ENCODE results near the gene CLCN1.
"Not testable (repeated sequence)": the region's sequence is repeated elsewhere in the genome, so short reads cannot be mapped to it uniquely, and the experiment has no call there.

CLCN1 gene

GRCh38 chr7:143315776-143316175 is at the start of gene CLCN1:
Gene CLCN1, plus strand, starts transcription at chr7:143316111. Its CDS starts 102 bp downstream, at chr7:143316213.
- H3K4me3 ChIP-seq (ENCODE audit: low read depth, low read length) = no peak within 1 kb of the TSS

- no peak overlapping the region for H3K4me3 ChIP-seq (ENCODE audit: low read depth, low read length)
Measured at GRCh38 chr7:143269251-143269650, 46.7 kb upstream of the CLCN1 start.

DNA sequence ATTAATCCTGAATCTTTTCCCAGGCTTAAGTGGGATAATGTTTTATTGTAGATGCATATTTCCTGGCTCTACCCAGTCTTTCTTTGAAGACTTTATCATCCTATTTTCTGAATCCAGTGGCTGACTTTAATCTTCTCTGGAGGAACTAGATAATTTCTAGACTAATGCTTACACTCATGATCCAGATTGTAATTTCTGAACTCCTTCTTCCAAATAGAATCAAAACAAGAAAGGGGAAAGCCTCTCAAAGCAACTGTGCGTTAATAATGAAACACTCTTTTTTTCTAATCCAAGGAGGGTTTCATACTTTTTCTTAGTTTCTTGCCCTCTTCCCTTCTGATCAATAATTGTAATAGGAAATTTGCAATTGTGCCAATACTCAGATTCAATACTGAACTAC is 44.7 kb upstream of the CLCN1 start:
- H3K4me3 ChIP-seq (ENCODE audit: low read depth, low read length) = no peak overlapping the region

DNA sequence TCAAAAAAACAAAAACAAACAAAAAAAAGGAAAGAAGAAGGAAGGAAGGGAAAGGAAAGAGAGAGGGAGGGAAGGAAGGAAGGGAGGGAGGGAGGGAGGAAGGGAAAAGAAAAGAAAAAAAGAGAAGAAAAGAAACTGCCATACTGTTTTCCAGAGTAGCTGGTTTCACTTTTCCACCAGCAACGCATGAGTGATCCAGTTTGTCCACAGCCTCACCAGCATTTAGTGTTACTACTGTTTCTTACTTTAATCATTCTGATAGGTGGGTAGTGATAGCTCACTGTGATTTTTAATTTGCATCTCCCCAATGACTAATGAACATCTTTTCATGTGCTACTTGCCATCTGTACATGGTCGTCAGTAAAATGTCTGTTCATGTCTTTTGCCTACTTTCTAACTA is 43.0 kb upstream of the CLCN1 start:
- H3K4me3 ChIP-seq (ENCODE audit: low read depth, low read length) = no peak overlapping the region

DNA sequence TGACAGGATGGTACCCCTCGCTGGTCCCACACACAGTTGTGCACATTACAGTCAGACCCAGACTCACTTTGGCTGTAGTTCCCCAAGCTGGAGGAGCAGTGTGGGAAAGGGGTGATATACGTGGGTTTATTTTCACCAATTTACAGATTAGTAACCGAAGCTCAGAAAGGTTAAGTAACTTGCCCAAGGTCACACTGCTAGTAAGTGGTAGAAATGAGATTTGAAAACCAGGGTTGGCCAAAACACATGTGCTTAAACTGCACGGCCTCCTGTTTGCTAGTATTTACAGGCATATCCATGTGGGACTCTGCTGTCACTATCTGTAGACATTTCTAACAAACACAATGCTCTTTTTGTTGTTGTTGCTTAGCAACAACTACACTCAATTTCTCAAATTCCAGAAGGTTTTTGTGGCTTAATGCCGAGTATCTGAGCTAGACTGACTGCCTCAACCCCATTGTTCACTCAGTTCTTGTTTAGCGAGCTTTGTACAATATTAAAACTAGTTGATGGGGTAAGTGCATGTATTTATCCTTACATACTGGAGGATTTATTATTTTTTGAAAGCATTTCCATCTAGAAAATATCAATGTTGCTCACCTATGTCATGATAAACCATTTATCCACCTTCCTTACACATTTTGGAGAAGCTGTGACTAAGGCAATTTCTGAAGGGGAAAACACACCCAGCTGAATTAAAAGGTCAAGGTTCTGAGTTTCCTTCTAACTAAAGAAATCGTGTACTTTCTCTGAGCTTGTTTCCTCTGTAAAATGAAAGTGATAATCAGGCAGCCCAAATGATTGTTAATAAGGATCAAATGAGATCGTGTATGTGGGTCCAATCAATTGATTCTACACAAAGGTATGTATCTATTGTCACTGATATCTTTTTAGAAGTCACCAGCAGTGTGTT is 36.5 kb upstream of the CLCN1 start:
- no peak overlapping the region for H3K4me3 ChIP-seq (ENCODE audit: low read depth, low read length)

DNA sequence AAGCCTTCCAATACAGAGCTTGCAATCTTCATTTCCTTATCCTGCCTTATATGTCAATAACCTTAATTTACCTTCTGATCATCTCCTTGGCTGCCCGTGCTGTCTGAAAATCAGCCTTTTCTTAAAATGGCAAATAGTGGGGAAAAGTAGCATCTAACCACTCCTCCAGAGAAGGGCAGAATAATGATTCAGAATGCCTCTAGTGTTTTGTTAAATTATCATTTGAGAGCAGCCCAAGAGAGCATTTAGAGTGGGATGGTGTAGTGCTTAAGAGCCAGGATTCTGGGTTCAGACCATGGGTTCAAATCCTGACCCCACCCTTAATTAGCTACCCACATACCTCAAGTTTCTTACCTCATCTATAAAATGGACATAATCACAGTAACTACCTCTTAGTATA is 35.8 kb upstream of the CLCN1 start:
- no peak overlapping the region for H3K4me3 ChIP-seq (ENCODE audit: low read depth, low read length)

GRCh38 chr7:143280566-143280965 is 35.3 kb upstream of the CLCN1 start:
- no peak overlapping the region for H3K4me3 ChIP-seq (ENCODE audit: low read depth, low read length)

DNA sequence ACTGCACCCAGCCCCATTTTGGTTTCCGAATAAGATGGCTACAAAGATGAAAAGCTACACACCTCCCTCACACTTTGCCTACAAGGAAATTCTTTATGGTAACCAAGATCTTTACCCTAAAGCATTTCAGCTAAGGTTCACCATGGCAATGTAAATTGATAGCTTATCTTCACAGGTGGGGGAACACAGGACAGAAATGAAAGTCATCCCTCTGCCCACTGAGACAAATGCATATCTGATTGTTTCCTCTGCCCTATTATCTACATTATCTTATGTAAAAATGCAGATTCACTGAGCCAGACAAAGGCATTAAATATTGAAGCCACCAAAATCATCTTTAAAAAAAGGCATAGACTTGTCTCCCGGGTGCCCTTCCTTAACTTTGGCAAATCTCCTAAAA is 34.4 kb upstream of the CLCN1 start:
- no peak overlapping the region for H3K4me3 ChIP-seq (ENCODE audit: low read depth, low read length)

- no peak overlapping the region for H3K4me3 ChIP-seq (ENCODE audit: low read depth, low read length)
Measured at GRCh38 chr7:143282124-143282523, 33.8 kb upstream of the CLCN1 start.

DNA sequence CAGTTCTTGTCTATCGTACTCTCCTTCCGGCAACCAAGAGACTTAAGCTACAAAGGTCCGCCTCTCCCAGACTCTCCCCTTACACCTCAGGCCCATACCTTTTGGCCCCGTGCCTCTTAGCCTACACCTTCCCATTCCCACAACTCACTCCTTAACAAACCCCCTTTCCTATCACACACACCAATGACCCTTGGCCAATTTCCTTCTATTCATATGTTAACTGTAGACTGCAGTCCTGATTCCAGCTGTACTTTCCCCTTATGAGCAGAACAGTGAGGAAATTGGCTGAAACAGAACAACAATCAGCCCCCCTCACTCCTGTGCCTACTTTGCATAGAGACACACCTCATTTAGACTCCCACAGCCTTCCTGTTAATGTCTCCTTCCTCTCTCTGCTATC is 32.5 kb upstream of the CLCN1 start:
- no peak overlapping the region for H3K4me3 ChIP-seq (ENCODE audit: low read depth, low read length)

DNA sequence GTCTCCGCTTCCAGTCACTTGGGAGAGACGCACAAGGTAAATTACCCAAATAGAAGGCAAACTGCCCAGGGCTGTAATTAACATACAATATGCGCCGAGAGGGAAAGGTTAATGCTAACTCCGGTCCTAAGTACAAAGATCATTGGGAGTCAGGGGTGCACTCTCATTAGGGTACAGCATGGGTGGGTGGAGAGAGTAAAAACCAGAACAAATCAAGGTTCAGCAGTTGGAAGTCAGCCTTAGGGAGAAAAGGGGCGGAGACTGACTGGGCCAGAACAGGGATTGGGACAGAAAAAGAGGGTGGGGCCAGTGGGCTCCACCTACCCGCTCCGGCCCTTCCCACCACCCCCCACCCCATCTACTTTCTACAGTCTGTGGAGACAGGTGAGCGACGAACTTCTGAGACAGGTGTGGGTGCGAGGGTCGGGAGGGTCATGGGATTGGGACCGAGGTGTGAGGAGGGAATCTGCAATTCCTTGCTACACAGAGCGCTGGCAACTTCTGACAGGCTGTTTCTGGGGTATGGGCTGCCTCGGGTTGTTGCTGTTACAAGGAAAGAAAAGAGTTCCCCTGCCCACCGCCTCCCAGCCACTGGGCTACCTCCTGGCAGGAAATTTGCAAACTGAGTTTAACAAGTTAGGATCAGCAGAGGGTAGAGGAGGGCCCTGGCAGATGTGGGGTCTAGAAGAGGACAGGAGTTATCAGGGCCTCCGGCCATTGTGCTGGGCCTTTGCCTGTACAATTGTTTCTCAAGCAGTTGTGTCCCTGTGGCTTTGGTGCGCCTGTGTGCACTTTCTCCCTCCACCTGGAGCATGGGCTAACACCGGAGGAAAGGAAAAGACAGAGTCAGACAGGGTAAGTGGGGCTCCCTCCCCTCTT is 31.1 kb upstream of the CLCN1 start, which contains the start of gene TMEM139:
Gene TMEM139, plus strand, starts transcription at position 368 of the 879 bp plus-strand sequence. CDS start 1,000 bp downstream, outside the sequence.
- H3K4me3 ChIP-seq (ENCODE audit: low read depth, low read length) = no peak within 1 kb of the TSS

GRCh38 chr7:143285470-143285778 is 30.5 kb upstream of the CLCN1 start:
- H3K4me3 ChIP-seq (ENCODE audit: low read depth, low read length) = no peak overlapping the region

GRCh38 chr7:143285806-143286521 is 29.9 kb upstream of the CLCN1 start:
- H3K4me3 ChIP-seq (ENCODE audit: low read depth, low read length) = no peak overlapping the region

- H3K4me3 ChIP-seq (ENCODE audit: low read depth, low read length) = no peak overlapping the region
Measured at GRCh38 chr7:143286522-143286890, 29.4 kb upstream of the CLCN1 start.

GRCh38 chr7:143287339-143287934 is 28.5 kb upstream of the CLCN1 start:
- no peak overlapping the region for H3K4me3 ChIP-seq (ENCODE audit: low read depth, low read length)

GRCh38 chr7:143287935-143288826 is 27.7 kb upstream of the CLCN1 start, which contains the start of gene CASP2:
Gene CASP2, plus strand, starts transcription at chr7:143288351. Its CDS starts 105 bp downstream, at chr7:143288456.
- peak within 1 kb of the TSS; percentile 91 for H3K4me3 ChIP-seq (ENCODE audit: low read depth, low read length)

- peak overlapping the region; percentile 91 for H3K4me3 ChIP-seq (ENCODE audit: low read depth, low read length)
Measured at GRCh38 chr7:143288836-143289235, 27.1 kb upstream of the CLCN1 start.

DNA sequence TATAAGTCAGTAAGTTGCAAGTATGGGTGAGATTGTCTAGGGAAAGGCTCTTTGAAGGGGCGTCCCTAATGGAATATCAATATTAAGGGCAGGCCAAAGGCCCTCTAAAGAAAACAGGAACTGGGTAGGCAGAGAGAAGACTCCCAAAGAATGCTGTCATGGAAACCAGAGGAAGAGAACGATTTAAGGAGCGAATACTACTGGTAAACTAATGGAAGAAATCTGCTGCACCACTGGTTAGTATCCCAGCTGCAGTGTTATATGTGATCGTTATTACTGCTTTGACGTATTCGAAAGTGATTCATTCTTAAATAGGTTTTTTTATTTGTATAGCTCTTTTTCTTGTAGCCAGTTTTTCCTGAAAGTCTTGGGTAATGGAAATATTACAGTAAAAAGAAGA is 26.5 kb upstream of the CLCN1 start:
- H3K4me3 ChIP-seq (ENCODE audit: low read depth, low read length) = peak overlapping the region; percentile 91

- H3K4me3 ChIP-seq (ENCODE audit: low read depth, low read length) = not testable (repeated sequence)
Measured at GRCh38 chr7:143289888-143290287, 26.0 kb upstream of the CLCN1 start.

DNA sequence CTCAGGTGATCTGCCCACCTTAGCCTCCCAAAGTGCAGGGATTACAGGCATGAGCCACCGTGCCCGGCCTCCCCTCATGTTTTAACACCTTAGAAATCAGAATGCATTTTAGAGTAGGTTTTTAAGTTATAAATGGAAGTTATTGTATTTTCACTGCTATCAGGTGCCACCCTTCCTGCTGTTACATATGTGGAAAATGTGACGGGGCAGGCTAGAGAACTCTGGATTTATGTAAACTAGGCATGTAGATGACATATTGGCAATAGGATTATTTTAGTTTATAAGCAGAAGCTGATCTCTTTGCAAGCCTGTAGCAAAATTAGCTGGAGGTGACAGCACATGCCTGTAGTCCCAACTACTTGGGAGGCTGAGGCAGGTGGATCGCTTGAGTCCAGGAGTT is 25.6 kb upstream of the CLCN1 start:
- H3K4me3 ChIP-seq (ENCODE audit: low read depth, low read length) = no peak overlapping the region

Data from iPS-11a (cell line).